COLO829 (cell line): ENCODE data around the gene CDC42BPB.

ENCODE experiments used
- DNase-seq: peaks from one replicate; pipeline ENCODE4 v3.0.0; 2012; ENCODE audit warnings: low spot score

CDC42BPB gene

GRCh38 chr14:102993523-102993922 lies 63.8 kb downstream of the CDC42BPB start:
- no peak for DNase-seq

GRCh38 chr14:102991376-102991775 lies 66.0 kb downstream of the CDC42BPB start:
- DNase-seq, result no peak

- no peak for DNase-seq
Measured at GRCh38 chr14:102988054-102988453, 69.3 kb downstream of the CDC42BPB start.

GRCh38 chr14:102986810-102987579 lies 70.4 kb downstream of the CDC42BPB start:
- DNase-seq, result peak; percentile 90

GRCh38 chr14:102985665-102986064 lies 71.7 kb downstream of the CDC42BPB start:
- no peak for DNase-seq

- DNase-seq, result no peak
Measured at GRCh38 chr14:102984336-102985102, 72.8 kb downstream of the CDC42BPB start.

GRCh38 chr14:102983496-102983895 lies 73.9 kb downstream of the CDC42BPB start:
- no peak for DNase-seq

GRCh38 chr14:102982852-102983470 lies 74.4 kb downstream of the CDC42BPB start:
- no peak for DNase-seq

- DNase-seq, result no peak
Measured at GRCh38 chr14:102980409-102980810, 76.9 kb downstream of the CDC42BPB start.

- no peak for DNase-seq
Measured at GRCh38 chr14:102979406-102979805, 77.9 kb downstream of the CDC42BPB start.

- no peak for DNase-seq
Measured at GRCh38 chr14:102977475-102977874, 79.9 kb downstream of the CDC42BPB start.

GRCh38 chr14:102975662-102976061 lies 81.7 kb downstream of the CDC42BPB start:
- DNase-seq, result no peak

GRCh38 chr14:102973706-102974285 lies 83.6 kb downstream of the CDC42BPB start:
- DNase-seq, result no peak

- no peak for DNase-seq
Measured at GRCh38 chr14:102971836-102972606, 85.3 kb downstream of the CDC42BPB start.

- no peak for DNase-seq
Measured at GRCh38 chr14:102971314-102971713, 86.0 kb downstream of the CDC42BPB start.

GRCh38 chr14:102970496-102970895 lies 86.9 kb downstream of the CDC42BPB start:
- DNase-seq, result no peak

GRCh38 chr14:102969901-102970300 lies 87.4 kb downstream of the CDC42BPB start:
- DNase-seq, result no peak

GRCh38 chr14:102969060-102969791 lies 88.1 kb downstream of the CDC42BPB start:
- no peak for DNase-seq

GRCh38 chr14:102968306-102968705 lies 89.0 kb downstream of the CDC42BPB start:
- no peak for DNase-seq

- DNase-seq, result no peak
Measured at GRCh38 chr14:102967506-102967795, 89.9 kb downstream of the CDC42BPB start.
